Uterus (tissue), 4 donors: ENCODE data around the gene TGFBI. TPM values are rescaled to one million over a fixed set of nuclear protein-coding genes. Genes with fewer than 3 reads are reported as not detected.

Experiments
- DNase-seq, 2 donors: peaks; one replicate each; pipeline ENCODE4 v3.0.0-alpha.2; 2019 to 2020
- H3K27ac ChIP-seq, 2 donors: fragments of 200-600 bp; sonication (generic); 1 replicate in 1 of 2; 2 replicates in 1 of 2; pipeline ENCODE4 v1.5.1; 2016 to 2018
- H3K27me3 ChIP-seq, 2 donors: fragments of 200-600 bp; sonication (generic); one replicate each; pipeline ENCODE4 v1.5.1; 2018 to 2019; ENCODE audit warnings: control low read depth in 1 of 2
- H3K36me3 ChIP-seq, 2 donors: fragments of 200-600 bp; sonication (generic); one replicate each; pipeline ENCODE4 v1.5.1; 2019; ENCODE audit warnings: control low read depth in 1 of 2
- H3K4me1 ChIP-seq, 2 donors: fragments of 200-600 bp; sonication (generic); one replicate each; pipeline ENCODE4 v1.5.1; 2018 to 2019; ENCODE audit warnings: control low read depth in 1 of 2
- H3K4me3 ChIP-seq, 2 donors: fragments of 200-600 bp; sonication (generic); 1 replicate in 1 of 2; 2 replicates in 1 of 2; pipeline ENCODE4 v1.5.1; 2018 to 2019; ENCODE audit warnings: mild to moderate bottlenecking in 1 of 2
- H3K9me3 ChIP-seq, 2 donors: fragments of 200-600 bp; sonication (generic); one replicate each; pipeline ENCODE4 v1.5.1; 2019; ENCODE audit warnings: control low read depth in 1 of 2
- POLR2A ChIP-seq, 2 donors: fragments of 450-650 bp; IDR thresholded peaks; one replicate each; pipeline ENCODE4 v1.6.1; 2016; ENCODE audit warnings: antibody characterized with exemption in 2 of 2, mild to moderate bottlenecking in 1 of 2, moderate library complexity in 1 of 2
- intact Hi-C: fragments of 100-400 bp; cut with DNase I; formaldehyde crosslinking; loops from one replicate; pipeline ENCODE4 v1.15.1; 2023; ENCODE audit warnings: low total_unique reads
- total RNA-seq, 4 donors: library from RNA; depleted of rRNA in 3 of 4; stranded (reverse); fragments of >200 nt in 3 of 4; gene quantifications; one replicate each; pipeline versions ENCODE4 v1.1.0 to v1.2.4, GENCODE V29; 2014 to 2023
- TF ChIP-seq, protein P1 (sequence below), 4 experiments: fragments of 200-600 bp in 2 of 4; fragments of 450-650 bp in 2 of 4; sonication (generic) in 2 of 4; IDR thresholded peaks; one replicate each; pipeline ENCODE4 v1.5.1; 2016 to 2019; ENCODE audit warnings: antibody characterized with exemption in 4 of 4, mild to moderate bottlenecking in 2 of 4, moderate library complexity in 1 of 4
- donor health status: DM: yes; HTN: yes; CAD: no.

Gene TGFBI
- 100 to 1,000 TPM in 1 of 4 donors, 10 to 100 TPM in 3; 27.9 to 293 (median 38.7) TPM for total RNA-seq

DNA sequence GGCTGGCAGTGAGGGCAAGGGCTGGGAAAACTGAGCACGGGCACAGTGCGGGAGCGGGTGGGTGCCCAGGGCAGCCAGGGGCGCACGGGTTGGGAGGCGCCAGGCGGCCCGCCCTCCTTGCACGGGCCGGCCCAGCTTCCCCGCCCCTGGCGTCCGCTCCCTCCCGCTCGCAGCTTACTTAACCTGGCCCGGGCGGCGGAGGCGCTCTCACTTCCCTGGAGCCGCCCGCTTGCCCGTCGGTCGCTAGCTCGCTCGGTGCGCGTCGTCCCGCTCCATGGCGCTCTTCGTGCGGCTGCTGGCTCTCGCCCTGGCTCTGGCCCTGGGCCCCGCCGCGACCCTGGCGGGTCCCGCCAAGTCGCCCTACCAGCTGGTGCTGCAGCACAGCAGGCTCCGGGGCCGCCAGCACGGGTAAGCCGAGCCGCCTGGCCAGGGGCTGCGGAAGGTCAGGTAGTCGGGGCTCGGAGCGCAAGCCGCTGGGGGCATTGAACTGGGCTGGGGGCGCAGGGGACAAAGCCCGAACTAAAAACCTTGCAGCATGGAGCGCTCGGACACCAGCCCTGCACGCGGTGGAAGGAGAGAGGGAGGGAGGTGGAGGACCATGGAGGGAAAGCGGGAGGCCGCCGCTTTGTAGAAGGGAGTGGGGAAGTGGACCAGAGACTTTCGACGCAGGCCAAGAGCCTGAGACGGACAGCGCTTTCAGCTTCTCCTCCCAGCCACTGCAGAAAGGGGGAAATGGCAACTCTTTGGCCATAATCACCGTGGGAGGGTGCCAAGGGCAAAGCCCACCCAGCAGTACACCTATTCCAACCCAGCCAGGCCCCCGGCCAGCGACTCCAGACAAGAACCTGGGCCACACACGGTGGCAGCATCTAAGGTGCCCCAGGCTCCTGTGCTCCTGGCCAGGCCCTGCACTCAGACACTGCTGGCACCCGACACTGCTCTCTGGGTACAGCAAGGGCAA lies at the start of gene TGFBI:
TGFBI (plus strand) TSS at position 207 of the 961 bp plus-strand sequence; CDS start at position 275, 68 bp downstream.
- intact Hi-C loops: no loop called here
- Histone ChIP-seq H3K36me3 (no peaks in the 10 kb centered on the region), H3K27ac (peak within 1 kb of the TSS; percentile 14 to 15), H3K27me3 (no peaks in the 10 kb centered on the region), H3K9me3 (no peaks in the 10 kb centered on the region), H3K4me1 (peaks cover 0 to under 1% of the 10 kb centered on the region in 2 donors), H3K4me3 (peak within 1 kb of the TSS; percentile 33 to 47)
- TF ChIP-seq POLR2A (IDR thresholded peaks at IDR 0.05): peak in 1 of 2 donors; percentile 54
- TF ChIP-seq, protein P1, sequence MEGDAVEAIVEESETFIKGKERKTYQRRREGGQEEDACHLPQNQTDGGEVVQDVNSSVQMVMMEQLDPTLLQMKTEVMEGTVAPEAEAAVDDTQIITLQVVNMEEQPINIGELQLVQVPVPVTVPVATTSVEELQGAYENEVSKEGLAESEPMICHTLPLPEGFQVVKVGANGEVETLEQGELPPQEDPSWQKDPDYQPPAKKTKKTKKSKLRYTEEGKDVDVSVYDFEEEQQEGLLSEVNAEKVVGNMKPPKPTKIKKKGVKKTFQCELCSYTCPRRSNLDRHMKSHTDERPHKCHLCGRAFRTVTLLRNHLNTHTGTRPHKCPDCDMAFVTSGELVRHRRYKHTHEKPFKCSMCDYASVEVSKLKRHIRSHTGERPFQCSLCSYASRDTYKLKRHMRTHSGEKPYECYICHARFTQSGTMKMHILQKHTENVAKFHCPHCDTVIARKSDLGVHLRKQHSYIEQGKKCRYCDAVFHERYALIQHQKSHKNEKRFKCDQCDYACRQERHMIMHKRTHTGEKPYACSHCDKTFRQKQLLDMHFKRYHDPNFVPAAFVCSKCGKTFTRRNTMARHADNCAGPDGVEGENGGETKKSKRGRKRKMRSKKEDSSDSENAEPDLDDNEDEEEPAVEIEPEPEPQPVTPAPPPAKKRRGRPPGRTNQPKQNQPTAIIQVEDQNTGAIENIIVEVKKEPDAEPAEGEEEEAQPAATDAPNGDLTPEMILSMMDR (IDR thresholded peaks at IDR 0.05): peak in 1 of 4 experiments; percentile 40
- DNase-seq: peak; percentile 57 to 70

DNA sequence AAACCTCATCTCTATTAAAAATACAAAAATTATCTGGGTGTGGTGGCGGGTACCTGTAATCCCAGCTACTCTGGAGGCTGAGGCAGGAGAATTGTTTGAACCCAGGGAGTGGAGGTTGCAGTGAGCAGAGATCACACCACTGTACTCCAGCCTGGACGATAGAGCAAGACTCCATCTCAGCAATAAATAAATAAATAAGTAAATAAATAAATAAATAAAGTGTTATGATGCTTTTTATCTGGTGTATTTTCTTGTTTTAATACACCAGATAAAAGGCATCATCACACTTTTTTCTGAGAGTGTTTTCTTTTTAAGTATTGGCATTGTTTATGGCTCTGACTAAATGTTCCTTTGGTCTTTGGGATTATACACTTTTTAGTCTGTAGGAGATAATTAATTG lies 49.8 kb upstream of the TGFBI start:
- intact Hi-C loops: no loop called here
- Histone ChIP-seq H3K36me3 (no peaks in the 10 kb centered on the region), H3K4me1 (no peaks in the 10 kb centered on the region), H3K4me3 (no peak overlapping the region), H3K9me3 (no peaks in the 10 kb centered on the region), H3K27ac (peak overlapping the region in 1 of 2 donors; percentile 22), H3K27me3 (no peaks in the 10 kb centered on the region)
- no peak for DNase-seq
- TF ChIP-seq POLR2A (IDR thresholded peaks at IDR 0.05): no peak
- TF ChIP-seq, protein P1 (IDR thresholded peaks at IDR 0.05): no peak

DNA sequence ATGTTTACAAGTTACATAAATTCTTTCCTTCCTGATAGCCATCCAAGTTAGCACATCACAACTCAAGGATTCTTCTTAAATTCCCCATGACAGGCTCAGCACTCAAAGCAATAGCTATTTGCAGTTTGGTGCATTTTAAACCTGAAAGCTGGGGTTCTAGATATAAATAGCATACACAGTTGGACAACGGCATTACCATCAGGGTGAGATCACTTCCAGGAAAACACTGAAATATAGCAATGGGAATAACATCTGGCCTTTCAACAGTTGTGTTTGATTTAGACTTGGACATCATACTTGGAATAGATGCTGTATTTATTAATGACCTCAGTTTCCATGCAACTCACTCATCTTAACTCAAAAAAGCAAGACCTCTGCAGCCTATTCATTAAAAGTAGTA lies 49.3 kb upstream of the TGFBI start:
- no peaks in the 10 kb centered on the region for H3K36me3 ChIP-seq
- H3K4me1 ChIP-seq: no peaks in the 10 kb centered on the region
- TF ChIP-seq, protein P1 (IDR thresholded peaks at IDR 0.05): no peak
- no peak for TF ChIP-seq POLR2A (IDR thresholded peaks at IDR 0.05)
- no peak for DNase-seq
- H3K27ac ChIP-seq: peak overlapping the region in 1 of 2 donors; percentile 22
- no peak overlapping the region for H3K4me3 ChIP-seq
- intact Hi-C loops: no loop called here
- no peaks in the 10 kb centered on the region for H3K9me3 ChIP-seq
- H3K27me3 ChIP-seq: no peaks in the 10 kb centered on the region

DNA sequence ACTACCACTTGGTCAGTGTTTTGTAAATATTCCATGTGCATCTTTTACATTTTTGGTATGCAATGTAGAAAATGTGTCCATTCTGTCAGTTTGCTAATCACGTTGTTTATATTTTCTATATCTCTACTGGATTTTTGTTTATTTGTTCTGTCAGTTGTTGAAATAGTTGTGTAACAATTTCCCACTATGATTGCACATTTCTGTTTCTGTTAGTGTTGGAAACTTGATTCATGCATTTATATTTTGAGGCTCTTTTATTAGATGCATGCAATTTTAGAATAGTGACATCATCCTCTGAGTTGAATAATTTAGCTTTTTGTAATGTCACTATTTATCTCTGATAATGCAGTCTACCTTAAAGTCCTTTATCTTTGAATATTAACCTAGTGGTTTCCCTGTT lies 48.2 kb upstream of the TGFBI start:
- DNase-seq: no peak
- H3K36me3 ChIP-seq: no peaks in the 10 kb centered on the region
- H3K27me3 ChIP-seq: no peaks in the 10 kb centered on the region
- no peaks in the 10 kb centered on the region for H3K4me1 ChIP-seq
- intact Hi-C loops: no loop called here
- H3K4me3 ChIP-seq: no peak overlapping the region
- H3K9me3 ChIP-seq: no peaks in the 10 kb centered on the region
- TF ChIP-seq, protein P1 (IDR thresholded peaks at IDR 0.05): no peak
- H3K27ac ChIP-seq: no peak overlapping the region

DNA sequence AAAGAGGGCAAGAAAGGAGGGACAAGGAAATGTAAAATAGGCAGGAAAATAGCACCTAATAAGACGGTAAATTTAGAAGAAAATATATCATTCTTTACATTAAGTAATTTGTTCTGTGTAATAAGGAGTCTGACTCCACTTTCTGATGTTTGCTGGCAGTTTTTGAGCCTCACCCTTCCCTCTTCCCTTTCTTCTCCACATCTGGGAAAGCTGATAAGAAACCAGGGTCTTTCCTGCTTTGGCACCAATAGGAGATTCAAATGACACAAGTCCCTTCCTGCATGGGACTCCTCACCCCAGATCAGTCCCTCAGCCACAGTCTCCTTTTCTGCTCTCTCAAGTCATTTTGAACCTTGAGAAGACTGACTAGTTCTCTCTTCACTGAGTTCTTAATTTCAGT lies 42.8 kb upstream of the TGFBI start:
- Histone ChIP-seq H3K9me3 (no peaks in the 10 kb centered on the region), H3K27me3 (no peaks in the 10 kb centered on the region), H3K4me1 (no peaks in the 10 kb centered on the region), H3K27ac (no peak overlapping the region), H3K36me3 (no peaks in the 10 kb centered on the region), H3K4me3 (no peak overlapping the region)
- no peak for DNase-seq
- no peak for TF ChIP-seq POLR2A (IDR thresholded peaks at IDR 0.05)
- TF ChIP-seq, protein P1 (IDR thresholded peaks at IDR 0.05): no peak
- intact Hi-C loops: no loop called here
